ENCODE results near the gene SENP7. TPM values are rescaled to one million over a fixed set of nuclear protein-coding genes. Genes with fewer than 3 reads are reported as not detected.

Gene SENP7
- total and polyA plus RNA-seq, 2 experiments from 2014 or later, result 5.0 to 9.0 TPM

DNA sequence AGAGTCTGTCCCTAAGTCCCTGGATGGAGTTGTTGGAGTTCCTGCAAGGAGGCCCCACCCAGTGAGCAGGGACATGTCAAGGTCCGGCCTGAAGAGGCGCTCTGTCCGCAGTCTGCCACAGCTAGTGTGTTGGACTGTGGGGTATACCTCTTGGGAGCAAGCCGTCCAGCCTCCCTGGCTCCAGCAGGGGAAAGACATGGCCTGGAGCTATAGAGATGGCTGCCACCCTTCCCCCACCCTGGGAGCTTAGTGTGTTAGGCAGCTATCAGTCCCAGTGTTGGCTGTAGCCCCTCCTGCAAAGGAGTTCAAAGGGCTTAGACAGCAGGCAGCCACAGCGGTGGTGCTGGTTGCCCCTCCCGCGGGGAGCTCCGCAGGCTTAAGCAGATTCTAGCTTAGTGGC lies 212.9 kb downstream of the SENP7 start:
- no peaks in the 10 kb centered on the region for H3K4me1 ChIP-seq (ENCODE audit: insufficient read depth)
- no peaks in the 10 kb centered on the region for H3K27me3 ChIP-seq (ENCODE audit: insufficient read depth)
- H3K9me3 Mint-ChIP-seq, result peaks cover 4% of the 10 kb centered on the region; the same call in 2 of the 3 replicates
- peaks cover 3% of the 10 kb centered on the region for H3K27me3 Mint-ChIP-seq (ENCODE audit: insufficient read depth, low read depth, poor library complexity)
- no peaks in the 10 kb centered on the region for H3K36me3 ChIP-seq (ENCODE audit: insufficient read depth)
- no peak overlapping the region for H3K27ac Mint-ChIP-seq
- no peak overlapping the region for H2AFZ ChIP-seq
- H3K27ac ChIP-seq (ENCODE audit: low read depth), result no peak overlapping the region
- DNase-seq (ENCODE audit: low spot score) (peak; percentile 8), ATAC-seq (peak; percentile 63)
- no peaks in the 10 kb centered on the region for H3K9me2 ChIP-seq (ENCODE audit: insufficient read depth)
- no peak overlapping the region for H3K4me3 ChIP-seq
- no peaks in the 10 kb centered on the region for H3K79me2 ChIP-seq (replicated peaks; ENCODE audit: insufficient read depth)
- H3K4me2 ChIP-seq, result no peak overlapping the region
- no peaks in the 10 kb centered on the region; the same call in 2 of the 3 replicates for H3K36me3 Mint-ChIP-seq (ENCODE audit: low read depth)
- TF ChIP-seq, protein P1, sequence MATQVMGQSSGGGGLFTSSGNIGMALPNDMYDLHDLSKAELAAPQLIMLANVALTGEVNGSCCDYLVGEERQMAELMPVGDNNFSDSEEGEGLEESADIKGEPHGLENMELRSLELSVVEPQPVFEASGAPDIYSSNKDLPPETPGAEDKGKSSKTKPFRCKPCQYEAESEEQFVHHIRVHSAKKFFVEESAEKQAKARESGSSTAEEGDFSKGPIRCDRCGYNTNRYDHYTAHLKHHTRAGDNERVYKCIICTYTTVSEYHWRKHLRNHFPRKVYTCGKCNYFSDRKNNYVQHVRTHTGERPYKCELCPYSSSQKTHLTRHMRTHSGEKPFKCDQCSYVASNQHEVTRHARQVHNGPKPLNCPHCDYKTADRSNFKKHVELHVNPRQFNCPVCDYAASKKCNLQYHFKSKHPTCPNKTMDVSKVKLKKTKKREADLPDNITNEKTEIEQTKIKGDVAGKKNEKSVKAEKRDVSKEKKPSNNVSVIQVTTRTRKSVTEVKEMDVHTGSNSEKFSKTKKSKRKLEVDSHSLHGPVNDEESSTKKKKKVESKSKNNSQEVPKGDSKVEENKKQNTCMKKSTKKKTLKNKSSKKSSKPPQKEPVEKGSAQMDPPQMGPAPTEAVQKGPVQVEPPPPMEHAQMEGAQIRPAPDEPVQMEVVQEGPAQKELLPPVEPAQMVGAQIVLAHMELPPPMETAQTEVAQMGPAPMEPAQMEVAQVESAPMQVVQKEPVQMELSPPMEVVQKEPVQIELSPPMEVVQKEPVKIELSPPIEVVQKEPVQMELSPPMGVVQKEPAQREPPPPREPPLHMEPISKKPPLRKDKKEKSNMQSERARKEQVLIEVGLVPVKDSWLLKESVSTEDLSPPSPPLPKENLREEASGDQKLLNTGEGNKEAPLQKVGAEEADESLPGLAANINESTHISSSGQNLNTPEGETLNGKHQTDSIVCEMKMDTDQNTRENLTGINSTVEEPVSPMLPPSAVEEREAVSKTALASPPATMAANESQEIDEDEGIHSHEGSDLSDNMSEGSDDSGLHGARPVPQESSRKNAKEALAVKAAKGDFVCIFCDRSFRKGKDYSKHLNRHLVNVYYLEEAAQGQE (IDR thresholded peaks at IDR 0.05; ENCODE audit: unreplicated experiment), result no peak
- TF ChIP-seq ZNF331 (CRISPR knock-in tag; IDR thresholded peaks at IDR 0.05; ENCODE audit: low read depth), result no peak
- 0 out of 4 replicates have a peak, but pooled peaks of 1 of the 2 experiments have one; percentile 2 for TF ChIP-seq CTCF (conservative IDR thresholded peaks at IDR 0.05; ENCODE audit: low read depth in 2 of 2)
- no peak for TF ChIP-seq POLR2AphosphoS5 (IDR thresholded peaks at IDR 0.05; ENCODE audit: low read depth)
- H3K4me3 Mint-ChIP-seq, result no peak overlapping the region
- no peaks in the 10 kb centered on the region for H3F3A ChIP-seq (replicated peaks; ENCODE audit: low read depth)
- no peaks in the 10 kb centered on the region for H3K4me1 Mint-ChIP-seq
- H4K20me1 ChIP-seq (replicated peaks; ENCODE audit: insufficient read depth), result no peaks in the 10 kb centered on the region

DNA sequence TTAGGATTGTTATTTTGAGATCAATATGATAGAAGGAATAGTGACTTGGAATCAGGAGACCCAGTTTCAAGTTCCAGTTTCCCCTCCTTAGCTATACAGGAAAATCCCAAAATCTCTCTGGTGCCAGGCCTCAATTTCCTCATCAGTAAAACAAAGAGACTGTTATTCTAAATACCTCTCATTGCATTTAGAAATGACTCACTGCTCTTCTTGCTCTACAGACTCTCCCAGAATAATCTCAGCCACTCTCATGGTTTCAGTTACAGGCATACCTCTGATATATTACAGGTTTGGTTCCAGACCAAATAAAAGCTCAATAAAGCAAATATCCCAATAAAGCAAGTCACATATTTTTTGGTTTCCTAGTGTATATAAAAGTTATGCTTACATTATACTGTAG lies 221.0 kb downstream of the SENP7 start:
- Mint-ChIP-seq H3K4me3 (no peak overlapping the region), H3K27ac (no peak overlapping the region), H3K27me3 (ENCODE audit: insufficient read depth, low read depth, poor library complexity) (no peaks in the 10 kb centered on the region), H3K36me3 (ENCODE audit: low read depth) (no peaks in the 10 kb centered on the region), H3K9me3 (no peaks in the 10 kb centered on the region), H3K4me1 (no peaks in the 10 kb centered on the region)
- no peaks in the 10 kb centered on the region for H3F3A ChIP-seq (replicated peaks; ENCODE audit: low read depth)
- H3K4me1 ChIP-seq (ENCODE audit: insufficient read depth), result no peaks in the 10 kb centered on the region
- no peaks in the 10 kb centered on the region for H3K36me3 ChIP-seq (ENCODE audit: insufficient read depth)
- no peaks in the 10 kb centered on the region for H3K27me3 ChIP-seq (ENCODE audit: insufficient read depth)
- no peaks in the 10 kb centered on the region; the same call in 1 of the 2 replicates for H4K20me1 ChIP-seq (replicated peaks; ENCODE audit: insufficient read depth)
- no peaks in the 10 kb centered on the region for H3K9me2 ChIP-seq (ENCODE audit: insufficient read depth)
- DNase-seq (ENCODE audit: low spot score) (no peak), ATAC-seq (no peak)
- no peak overlapping the region for H3K4me2 ChIP-seq
- no peak overlapping the region for H3K27ac ChIP-seq (ENCODE audit: low read depth)
- H3K79me2 ChIP-seq (replicated peaks; ENCODE audit: insufficient read depth), result no peaks in the 10 kb centered on the region
- H3K4me3 ChIP-seq, result no peak overlapping the region
- no peak overlapping the region for H2AFZ ChIP-seq
- TF ChIP-seq, protein P2, sequence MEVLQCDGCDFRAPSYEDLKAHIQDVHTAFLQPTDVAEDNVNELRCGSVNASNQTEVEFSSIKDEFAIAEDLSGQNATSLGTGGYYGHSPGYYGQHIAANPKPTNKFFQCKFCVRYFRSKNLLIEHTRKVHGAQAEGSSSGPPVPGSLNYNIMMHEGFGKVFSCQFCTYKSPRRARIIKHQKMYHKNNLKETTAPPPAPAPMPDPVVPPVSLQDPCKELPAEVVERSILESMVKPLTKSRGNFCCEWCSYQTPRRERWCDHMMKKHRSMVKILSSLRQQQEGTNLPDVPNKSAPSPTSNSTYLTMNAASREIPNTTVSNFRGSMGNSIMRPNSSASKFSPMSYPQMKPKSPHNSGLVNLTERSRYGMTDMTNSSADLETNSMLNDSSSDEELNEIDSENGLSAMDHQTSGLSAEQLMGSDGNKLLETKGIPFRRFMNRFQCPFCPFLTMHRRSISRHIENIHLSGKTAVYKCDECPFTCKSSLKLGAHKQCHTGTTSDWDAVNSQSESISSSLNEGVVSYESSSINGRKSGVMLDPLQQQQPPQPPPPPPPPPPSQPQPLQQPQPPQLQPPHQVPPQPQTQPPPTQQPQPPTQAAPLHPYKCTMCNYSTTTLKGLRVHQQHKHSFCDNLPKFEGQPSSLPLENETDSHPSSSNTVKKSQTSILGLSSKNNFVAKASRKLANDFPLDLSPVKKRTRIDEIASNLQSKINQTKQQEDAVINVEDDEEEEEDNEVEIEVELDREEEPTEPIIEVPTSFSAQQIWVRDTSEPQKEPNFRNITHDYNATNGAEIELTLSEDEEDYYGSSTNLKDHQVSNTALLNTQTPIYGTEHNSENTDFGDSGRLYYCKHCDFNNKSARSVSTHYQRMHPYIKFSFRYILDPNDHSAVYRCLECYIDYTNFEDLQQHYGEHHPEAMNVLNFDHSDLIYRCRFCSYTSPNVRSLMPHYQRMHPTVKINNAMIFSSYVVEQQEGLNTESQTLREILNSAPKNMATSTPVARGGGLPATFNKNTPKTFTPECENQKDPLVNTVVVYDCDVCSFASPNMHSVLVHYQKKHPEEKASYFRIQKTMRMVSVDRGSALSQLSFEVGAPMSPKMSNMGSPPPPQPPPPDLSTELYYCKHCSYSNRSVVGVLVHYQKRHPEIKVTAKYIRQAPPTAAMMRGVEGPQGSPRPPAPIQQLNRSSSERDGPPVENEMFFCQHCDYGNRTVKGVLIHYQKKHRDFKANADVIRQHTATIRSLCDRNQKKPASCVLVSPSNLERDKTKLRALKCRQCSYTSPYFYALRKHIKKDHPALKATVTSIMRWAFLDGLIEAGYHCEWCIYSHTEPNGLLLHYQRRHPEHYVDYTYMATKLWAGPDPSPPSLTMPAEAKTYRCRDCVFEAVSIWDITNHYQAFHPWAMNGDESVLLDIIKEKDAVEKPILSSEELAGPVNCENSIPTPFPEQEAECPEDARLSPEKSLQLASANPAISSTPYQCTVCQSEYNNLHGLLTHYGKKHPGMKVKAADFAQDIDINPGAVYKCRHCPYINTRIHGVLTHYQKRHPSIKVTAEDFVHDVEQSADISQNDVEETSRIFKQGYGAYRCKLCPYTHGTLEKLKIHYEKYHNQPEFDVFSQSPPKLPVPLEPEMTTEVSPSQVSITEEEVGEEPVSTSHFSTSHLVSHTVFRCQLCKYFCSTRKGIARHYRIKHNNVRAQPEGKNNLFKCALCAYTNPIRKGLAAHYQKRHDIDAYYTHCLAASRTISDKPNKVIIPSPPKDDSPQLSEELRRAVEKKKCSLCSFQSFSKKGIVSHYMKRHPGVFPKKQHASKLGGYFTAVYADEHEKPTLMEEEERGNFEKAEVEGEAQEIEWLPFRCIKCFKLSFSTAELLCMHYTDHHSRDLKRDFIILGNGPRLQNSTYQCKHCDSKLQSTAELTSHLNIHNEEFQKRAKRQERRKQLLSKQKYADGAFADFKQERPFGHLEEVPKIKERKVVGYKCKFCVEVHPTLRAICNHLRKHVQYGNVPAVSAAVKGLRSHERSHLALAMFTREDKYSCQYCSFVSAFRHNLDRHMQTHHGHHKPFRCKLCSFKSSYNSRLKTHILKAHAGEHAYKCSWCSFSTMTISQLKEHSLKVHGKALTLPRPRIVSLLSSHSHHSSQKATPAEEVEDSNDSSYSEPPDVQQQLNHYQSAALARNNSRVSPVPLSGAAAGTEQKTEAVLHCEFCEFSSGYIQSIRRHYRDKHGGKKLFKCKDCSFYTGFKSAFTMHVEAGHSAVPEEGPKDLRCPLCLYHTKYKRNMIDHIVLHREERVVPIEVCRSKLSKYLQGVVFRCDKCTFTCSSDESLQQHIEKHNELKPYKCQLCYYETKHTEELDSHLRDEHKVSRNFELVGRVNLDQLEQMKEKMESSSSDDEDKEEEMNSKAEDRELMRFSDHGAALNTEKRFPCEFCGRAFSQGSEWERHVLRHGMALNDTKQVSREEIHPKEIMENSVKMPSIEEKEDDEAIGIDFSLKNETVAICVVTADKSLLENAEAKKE (CRISPR knock-in tag; IDR thresholded peaks at IDR 0.05), result no peak
- TF ChIP-seq ETS1 (IDR thresholded peaks at IDR 0.05) (no peak), EZH2phosphoT487 (IDR thresholded peaks at IDR 0.05; ENCODE audit: unreplicated experiment) (no peak), NANOG (IDR thresholded peaks at IDR 0.05; ENCODE audit: borderline replicate concordance) (no peak), ZNF331 (CRISPR knock-in tag; IDR thresholded peaks at IDR 0.05; ENCODE audit: low read depth) (no peak)
